Measurements from ENCODE around the gene CARMIL3.

- TF ChIP-seq EZH2 (IDR thresholded peaks at IDR 0.05) (no peak), FOXP2 (optimal IDR thresholded peaks at IDR 0.05; ENCODE audit: control extremely low read depth, extremely low read length, insufficient read depth) (no peak)
Measured at GRCh38 chr14:24058951-24059475, 7.2 kb downstream of the CARMIL3 start.

Measured in SK-N-MC (cell line).